Hematopoietic multipotent progenitor cell (in vitro differentiated cells): ENCODE data around the gene ABHD4. TPM values are rescaled to one million over a fixed set of nuclear protein-coding genes. Genes with fewer than 3 reads are reported as not detected.
"Not testable (repeated sequence)": the region's sequence is repeated elsewhere in the genome, so short reads cannot be mapped to it uniquely, and the experiment has no call there.

Experiments
- DNase-seq, 3 donors: peaks; one replicate each; pipeline ENCODE4 v3.0.0-alpha.2; 2011 to 2015; ENCODE audit warnings: low read depth in 2 of 3, low spot score in 2 of 3
- total RNA-seq: library from RNA; depleted of rRNA; stranded (reverse); fragments of >200 nt; gene quantifications from one replicate; pipeline ENCODE4 v1.2.3, GENCODE V29; 2012

The ABHD4 gene
- total RNA-seq, 1 donor: 26.7 TPM

- DNase-seq: no peak
Observed at GRCh38 chr14:22622255-22622654, 24.2 kb downstream of the ABHD4 start.

- peak in 2 of 3 donors; percentile 29 to 40 for DNase-seq
Observed at GRCh38 chr14:22623047-22623446, 24.9 kb downstream of the ABHD4 start.

GRCh38 chr14:22626590-22626989 is 28.5 kb downstream of the ABHD4 start:
- no peak for DNase-seq

DNA sequence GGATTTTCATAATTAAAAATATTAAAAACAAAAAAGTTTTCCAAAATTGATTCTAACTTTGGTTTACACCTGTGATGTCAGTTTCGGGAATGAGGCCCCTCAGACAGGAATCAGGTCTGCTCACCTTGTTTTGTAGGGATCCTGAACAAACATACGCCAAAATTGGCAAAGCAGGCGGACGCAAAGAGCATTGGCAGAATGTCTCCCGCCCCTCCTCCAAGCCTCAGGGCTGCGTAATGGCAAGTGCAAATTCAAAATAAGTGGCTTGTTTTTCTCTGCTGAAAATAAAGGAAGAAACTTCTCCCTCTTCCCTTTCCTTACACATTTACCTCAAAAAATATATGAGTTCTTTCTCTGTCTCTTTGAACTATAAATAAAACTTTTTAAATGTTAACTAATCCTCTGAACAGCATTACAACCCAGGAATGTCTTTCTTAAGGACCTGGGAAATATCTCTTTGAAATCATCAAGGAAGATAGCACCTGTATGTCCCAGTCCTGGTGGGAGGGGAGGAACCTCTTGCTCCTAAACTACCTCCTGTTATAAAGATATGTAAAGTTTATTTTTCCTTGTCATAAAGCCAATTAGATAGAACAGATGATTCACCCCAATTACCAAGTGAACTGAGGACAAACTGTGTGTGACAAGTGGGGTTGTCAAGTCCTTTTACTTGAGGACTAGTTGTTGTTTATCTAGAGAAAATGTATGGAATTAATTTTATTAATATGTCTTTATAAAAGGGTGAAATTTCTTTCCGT is 29.6 kb downstream of the ABHD4 start:
- DNase-seq: no peak

GRCh38 chr14:22629361-22629760 is 31.3 kb downstream of the ABHD4 start:
- no peak for DNase-seq

- no peak for DNase-seq
Observed at GRCh38 chr14:22630066-22630465, 32.0 kb downstream of the ABHD4 start.

DNA sequence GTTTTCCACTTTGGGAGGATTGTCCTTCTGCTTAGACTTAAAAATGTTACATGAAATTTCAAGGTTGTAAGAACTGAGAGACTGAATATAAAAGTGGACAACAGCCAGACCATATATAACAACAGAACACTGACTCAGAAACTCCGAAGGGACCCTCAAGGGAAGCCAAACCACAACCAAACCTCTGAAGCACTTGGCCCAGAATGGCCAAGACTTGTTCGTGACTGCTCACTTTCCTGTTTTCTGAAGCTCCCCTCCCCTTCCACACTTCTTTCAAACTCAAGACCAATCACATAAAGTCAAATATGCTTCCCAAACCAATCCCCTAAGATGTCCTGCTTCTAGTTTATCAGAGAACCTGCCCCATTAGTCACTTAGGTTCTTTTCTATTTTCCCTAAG is 32.4 kb downstream of the ABHD4 start:
- no peak for DNase-seq

DNA sequence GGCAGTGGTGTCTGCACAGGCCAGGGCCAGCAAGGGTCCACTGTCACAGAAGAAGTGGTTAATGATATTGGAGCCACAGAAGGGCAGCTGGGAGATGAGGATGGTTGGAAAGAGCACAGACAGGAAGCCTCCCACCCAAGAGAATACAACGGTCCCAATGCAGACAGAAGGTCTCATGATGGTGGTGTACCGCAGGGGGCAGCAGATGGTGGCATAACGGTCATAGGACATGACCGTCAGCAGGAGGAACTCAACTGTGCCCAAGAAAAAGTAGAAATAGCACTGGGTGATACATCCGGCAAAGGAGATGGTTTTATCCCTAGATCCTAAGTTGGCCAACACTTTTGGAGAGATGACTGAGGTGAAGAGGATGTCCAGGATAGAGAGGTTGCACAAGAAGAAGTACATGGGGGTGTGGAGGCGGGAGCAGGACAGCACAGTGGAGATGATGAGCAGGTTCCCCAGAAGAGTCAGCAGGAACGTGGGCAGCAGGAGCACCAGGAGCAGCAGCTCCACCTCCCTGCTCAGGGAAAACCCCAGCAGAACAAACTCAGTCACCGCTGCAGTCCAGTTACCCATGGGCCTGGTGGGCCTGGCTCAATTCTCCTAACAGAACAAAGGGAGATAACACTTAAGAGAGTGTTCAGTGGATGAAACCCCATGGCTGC is 36.3 kb downstream of the ABHD4 start:
- DNase-seq: no peak

GRCh38 chr14:22635980-22636379 is 37.9 kb downstream of the ABHD4 start:
- DNase-seq: not testable (repeated sequence)

- DNase-seq: no peak
Observed at GRCh38 chr14:22640192-22640591, 42.1 kb downstream of the ABHD4 start.

DNA sequence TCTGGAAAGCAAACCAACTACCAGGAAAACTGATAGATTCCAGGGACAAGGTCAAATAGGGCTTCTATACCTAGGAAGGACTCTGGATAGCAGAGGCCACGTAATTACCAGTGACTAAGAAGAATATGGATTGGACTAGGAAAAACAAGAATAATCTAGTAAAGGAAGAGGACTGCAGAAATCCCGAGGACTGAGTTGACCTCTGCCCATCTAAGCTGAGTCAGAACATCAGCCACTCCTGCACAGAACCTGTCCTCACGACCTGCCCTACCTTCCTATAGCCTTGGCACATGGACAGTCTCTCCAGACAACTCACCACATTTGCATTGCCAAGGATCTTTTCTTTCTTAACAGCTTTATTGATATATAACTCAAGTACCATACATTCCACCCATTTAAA is 43.7 kb downstream of the ABHD4 start:
- no peak for DNase-seq

GRCh38 chr14:22644305-22644635 is 46.2 kb downstream of the ABHD4 start, which contains the start of gene OR6J1:
TSS of gene OR6J1 (minus strand) at chr14:22644352. CDS start at chr14:22634811, 9,541 bp downstream.
- no peak for DNase-seq

DNA sequence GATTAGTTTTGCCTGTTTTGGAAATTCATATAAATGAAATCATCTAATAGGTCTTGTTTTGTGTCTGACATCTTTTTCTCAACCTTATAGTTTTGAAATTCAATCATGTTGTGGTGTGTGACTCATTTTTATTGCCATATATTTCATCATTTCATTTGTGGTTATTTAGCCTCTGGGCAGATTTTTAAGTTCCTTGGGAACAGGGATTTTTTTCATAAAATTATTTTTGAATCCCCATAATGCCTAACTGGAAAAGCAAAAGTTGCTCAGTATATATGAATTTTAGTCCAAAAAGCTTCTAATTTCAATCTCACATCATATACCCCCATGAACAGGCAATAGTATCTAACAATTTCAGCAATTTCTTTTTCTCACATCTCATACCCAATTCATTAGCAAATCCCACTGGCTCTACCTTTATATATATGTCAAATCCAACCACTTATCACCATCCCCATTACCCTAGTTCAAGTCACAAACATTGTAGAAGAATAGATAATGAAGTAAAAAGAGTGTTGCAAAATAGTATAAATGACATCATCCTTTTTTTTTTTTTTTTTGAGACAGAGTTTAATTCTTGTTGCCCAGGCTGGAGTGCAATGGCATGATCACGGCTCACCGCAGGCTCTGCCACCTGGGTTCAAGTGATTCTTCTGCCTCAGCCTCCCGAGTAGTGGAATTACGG is 48.6 kb downstream of the ABHD4 start:
- DNase-seq: no peak

GRCh38 chr14:22648506-22648905 is 50.4 kb downstream of the ABHD4 start:
- no peak for DNase-seq

- DNase-seq: no peak
Observed at GRCh38 chr14:22650046-22650739, 52.1 kb downstream of the ABHD4 start.

DNA sequence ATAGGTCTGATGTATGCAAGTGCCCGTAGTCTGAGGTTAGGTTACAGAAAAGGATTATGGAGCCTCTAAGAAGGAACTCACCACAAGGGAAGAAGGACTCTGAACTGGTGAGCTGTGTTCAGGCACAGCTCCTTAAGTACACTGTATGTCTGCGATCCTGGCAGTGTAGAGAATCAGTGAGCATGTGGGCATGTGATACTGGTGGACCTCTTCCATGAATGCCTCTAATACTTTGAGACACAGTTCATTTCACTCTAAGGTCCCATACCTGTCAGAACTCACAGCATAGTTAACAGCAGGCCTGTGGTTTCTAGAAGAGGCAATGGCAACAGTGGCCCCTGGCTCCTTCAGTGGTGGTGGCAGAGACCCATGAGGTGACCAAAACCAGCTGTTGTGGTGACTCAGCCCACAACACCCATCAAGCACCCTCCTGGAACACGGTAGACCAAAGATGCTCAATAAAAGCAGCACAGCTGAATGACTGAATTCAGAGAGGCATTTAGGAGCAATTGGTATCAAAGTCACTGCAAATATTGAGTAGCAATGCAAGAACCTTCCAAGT is 52.9 kb downstream of the ABHD4 start:
- DNase-seq: peak in 1 of 3 donors; percentile 6

- DNase-seq: no peak
Observed at GRCh38 chr14:22651586-22651985, 53.5 kb downstream of the ABHD4 start.

GRCh38 chr14:22653012-22653621 is 55.0 kb downstream of the ABHD4 start:
- peak in 2 of 3 donors; percentile 42 to 74 for DNase-seq

- no peak for DNase-seq
Observed at GRCh38 chr14:22656226-22656625, 58.1 kb downstream of the ABHD4 start.

GRCh38 chr14:22656945-22657731 is 59.0 kb downstream of the ABHD4 start:
- no peak for DNase-seq
